NCI-H2107 treated with DMSO at 0.1 percent for 48 hours (cell line): Measurements from ENCODE around the gene PEX10.

Experiments used
- DNase-seq: peaks from one replicate; lab custom pipeline; 2025; ENCODE audit not compliant: unreplicated experiment; lab: John Stamatoyannopoulos, UW

Gene PEX10

GRCh38 chr1:2405588-2406295 lies 6.6 kb downstream of the PEX10 start:
- no peak for DNase-seq

- no peak for DNase-seq
Observed at GRCh38 chr1:2404890-2405511, 7.4 kb downstream of the PEX10 start.

- no peak for DNase-seq
Observed at GRCh38 chr1:2404142-2404889, 8.0 kb downstream of the PEX10 start.

- DNase-seq, result no peak
Observed at GRCh38 chr1:2403273-2403672, 9.1 kb downstream of the PEX10 start.

GRCh38 chr1:2402420-2402819 lies 9.9 kb downstream of the PEX10 start:
- DNase-seq, result no peak

- DNase-seq, result no peak
Observed at GRCh38 chr1:2400950-2401649, 11.3 kb downstream of the PEX10 start.

GRCh38 chr1:2400576-2400909 lies 11.8 kb downstream of the PEX10 start:
- DNase-seq, result no peak

- DNase-seq, result no peak
Observed at GRCh38 chr1:2399890-2400575, 12.3 kb downstream of the PEX10 start.

- DNase-seq, result no peak
Observed at GRCh38 chr1:2398871-2399270, 13.5 kb downstream of the PEX10 start.

GRCh38 chr1:2397007-2397679 lies 15.2 kb downstream of the PEX10 start:
- no peak for DNase-seq

GRCh38 chr1:2396476-2396875 lies 15.9 kb downstream of the PEX10 start:
- DNase-seq, result no peak

- DNase-seq, result no peak
Observed at GRCh38 chr1:2396059-2396458, 16.3 kb downstream of the PEX10 start.

GRCh38 chr1:2395245-2395644 lies 17.1 kb downstream of the PEX10 start:
- DNase-seq, result no peak

- no peak for DNase-seq
Observed at GRCh38 chr1:2394761-2395160, 17.6 kb downstream of the PEX10 start.

GRCh38 chr1:2394220-2394619 lies 18.1 kb downstream of the PEX10 start:
- DNase-seq, result no peak

GRCh38 chr1:2393471-2393877 lies 18.9 kb downstream of the PEX10 start:
- no peak for DNase-seq

- no peak for DNase-seq
Observed at GRCh38 chr1:2392686-2393085, 19.7 kb downstream of the PEX10 start.

- no peak for DNase-seq
Observed at GRCh38 chr1:2391931-2392509, 20.3 kb downstream of the PEX10 start.

GRCh38 chr1:2391041-2391930 lies 21.1 kb downstream of the PEX10 start, which contains the start of the genes MORN1 and RER1:
MORN1 (minus strand) TSS chr1:2391554; CDS start chr1:2391533, 21 bp downstream.
RER1 (plus strand) TSS chr1:2391841; CDS start chr1:2395791, 3,950 bp downstream.
- DNase-seq, result peak; percentile 32
